IMR-90 (cell line): ENCODE results near the gene ST3GAL5. TPM values are rescaled to one million over a fixed set of nuclear protein-coding genes. Genes with fewer than 3 reads are reported as not detected.

Experiments used
- CHD1 ChIP-seq: IDR thresholded peaks from 2 replicates; pipeline ENCODE4 v1.6.1; 2012; ENCODE audit warnings: low read depth, low read length, improper control_type of control experiment
- polyA plus RNA-seq, 3 experiments: library from polyadenylated mRNA; depleted of rRNA; stranded (reverse); fragments of >200 nt; gene quantifications; 2 replicates each; pipeline ENCODE4 v1.2.3, GENCODE V29; 2012; ENCODE audit warnings: low replicate concordance in 1 of 3
- total RNA-seq: library from RNA; depleted of rRNA; stranded (reverse); fragments of >200 nt; gene quantifications from 2 replicates; pipeline ENCODE4 v1.2.3, GENCODE V29; 2012
- TF ChIP-seq, protein P1 (sequence below): conservative IDR thresholded peaks from 2 replicates; pipeline ENCODE4 v1.5.1; 2012; ENCODE audit warnings: mild to moderate bottlenecking, low read depth, low read length, improper control_type of control experiment

Gene ST3GAL5
- total and polyA plus RNA-seq, 2 of the 4 experiments (the other 2 are of a cell fraction), result 16.8 to 21.0 TPM

DNA sequence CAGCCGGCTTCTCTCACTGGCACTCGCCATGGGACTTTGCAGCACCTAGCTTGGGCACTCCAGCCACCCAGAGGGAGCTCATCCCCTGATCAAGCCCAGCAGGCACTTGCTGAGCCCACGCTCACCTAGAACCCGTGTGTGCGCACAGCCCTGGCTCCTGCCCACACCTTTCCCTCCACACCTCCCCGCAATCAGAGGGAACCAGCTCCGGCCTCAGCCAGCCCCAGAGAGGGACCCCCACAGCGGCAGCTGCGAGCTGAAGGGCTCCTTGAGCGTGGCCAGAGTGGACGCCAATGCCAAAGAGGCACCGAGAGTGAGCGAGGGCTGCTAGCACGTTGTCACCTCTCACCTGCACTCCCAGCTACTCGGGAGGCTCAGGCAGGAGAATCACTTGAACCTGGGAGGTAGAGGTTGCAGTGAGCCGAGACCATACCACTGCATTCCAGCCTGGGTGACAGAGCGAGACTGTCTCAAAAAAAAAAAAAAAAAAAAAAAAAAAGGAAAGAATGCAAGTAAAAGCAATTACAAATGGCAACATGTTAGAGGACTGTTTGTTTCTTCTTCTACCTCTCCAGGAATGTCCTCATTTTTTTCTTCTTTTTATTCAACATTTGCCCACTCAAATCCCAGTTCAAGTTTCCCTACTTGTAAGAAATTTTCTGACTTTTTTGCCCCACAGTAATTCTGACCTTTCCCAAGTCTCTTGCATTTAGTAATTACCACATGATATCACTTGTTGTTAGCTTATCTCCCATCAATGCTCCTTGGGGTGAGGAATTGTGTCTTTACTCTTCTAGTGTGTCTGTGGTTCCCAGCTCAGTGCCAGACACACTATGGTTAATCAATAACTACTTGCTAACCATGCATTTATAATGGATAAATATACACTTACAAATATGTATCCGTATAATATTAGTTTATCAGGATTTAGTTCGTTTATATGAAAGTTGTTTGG, 40.6 kb upstream of the ST3GAL5 start (continued):
- TF ChIP-seq, protein P1, sequence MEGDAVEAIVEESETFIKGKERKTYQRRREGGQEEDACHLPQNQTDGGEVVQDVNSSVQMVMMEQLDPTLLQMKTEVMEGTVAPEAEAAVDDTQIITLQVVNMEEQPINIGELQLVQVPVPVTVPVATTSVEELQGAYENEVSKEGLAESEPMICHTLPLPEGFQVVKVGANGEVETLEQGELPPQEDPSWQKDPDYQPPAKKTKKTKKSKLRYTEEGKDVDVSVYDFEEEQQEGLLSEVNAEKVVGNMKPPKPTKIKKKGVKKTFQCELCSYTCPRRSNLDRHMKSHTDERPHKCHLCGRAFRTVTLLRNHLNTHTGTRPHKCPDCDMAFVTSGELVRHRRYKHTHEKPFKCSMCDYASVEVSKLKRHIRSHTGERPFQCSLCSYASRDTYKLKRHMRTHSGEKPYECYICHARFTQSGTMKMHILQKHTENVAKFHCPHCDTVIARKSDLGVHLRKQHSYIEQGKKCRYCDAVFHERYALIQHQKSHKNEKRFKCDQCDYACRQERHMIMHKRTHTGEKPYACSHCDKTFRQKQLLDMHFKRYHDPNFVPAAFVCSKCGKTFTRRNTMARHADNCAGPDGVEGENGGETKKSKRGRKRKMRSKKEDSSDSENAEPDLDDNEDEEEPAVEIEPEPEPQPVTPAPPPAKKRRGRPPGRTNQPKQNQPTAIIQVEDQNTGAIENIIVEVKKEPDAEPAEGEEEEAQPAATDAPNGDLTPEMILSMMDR, result no peak
- TF ChIP-seq CHD1, result no peak
